ENCODE measurements around the gene PCDHB14.
"Not testable (repeated sequence)": the region's sequence is repeated elsewhere in the genome, so short reads cannot be mapped to it uniquely, and the experiment has no call there.

Gene PCDHB14

DNA sequence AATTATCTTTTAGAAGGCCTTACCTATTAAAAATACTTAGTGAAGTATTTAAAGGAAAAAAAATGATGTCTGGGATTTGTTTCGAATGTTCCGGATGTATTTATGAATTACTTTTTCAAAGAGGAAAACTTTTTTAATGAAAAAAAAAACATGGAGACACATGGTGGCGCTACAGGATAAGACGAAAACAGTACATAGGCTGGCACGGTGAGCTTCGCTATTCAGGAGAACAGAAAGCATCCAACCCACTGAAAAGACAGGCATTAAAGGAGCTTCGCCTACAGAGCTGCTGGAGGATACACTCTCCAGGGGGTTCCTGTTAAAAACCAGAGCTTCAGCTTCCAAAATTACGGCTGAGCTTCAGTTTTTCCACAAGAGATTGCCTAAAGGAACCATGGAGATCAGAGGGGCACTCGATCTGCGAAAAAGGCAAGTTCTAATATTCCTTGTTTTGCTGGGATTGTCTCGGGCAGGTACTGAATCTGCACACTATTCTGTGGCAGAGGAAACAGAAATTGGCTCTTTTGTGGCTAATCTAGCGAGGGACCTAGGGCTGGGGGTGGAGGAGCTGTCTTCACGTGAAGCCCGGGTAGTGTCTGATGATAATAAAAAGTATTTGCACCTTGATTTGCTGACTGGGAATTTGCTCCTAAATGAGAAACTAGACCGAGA, at the start of gene PCDHB14:
PCDHB14 (plus strand) TSS at position 232 of the 672 bp plus-strand sequence; CDS start at position 395, 163 bp downstream.
- peak; percentile 16 for DNase-seq

GRCh38 chr5:141174291-141175104, 48.6 kb upstream of the PCDHB14 start:
- not testable (repeated sequence) for DNase-seq

DNA sequence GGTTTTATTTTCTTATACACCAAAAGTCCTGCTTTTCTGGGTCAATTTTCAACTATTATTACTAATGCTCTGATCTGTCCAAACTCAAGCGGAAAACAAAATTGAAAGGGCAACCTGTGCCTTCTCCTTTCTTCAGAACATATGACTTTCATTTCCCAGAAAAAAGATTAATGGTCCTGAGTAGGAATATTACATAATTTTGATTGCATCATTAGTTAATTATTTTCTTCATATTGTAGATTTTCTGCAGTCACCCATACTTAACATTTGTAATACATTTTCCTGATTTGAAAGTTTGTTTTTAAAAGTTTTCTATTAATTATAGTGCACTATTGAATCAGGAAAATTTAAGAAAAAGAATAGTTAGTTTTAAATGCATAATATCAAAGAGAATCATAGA, 47.2 kb upstream of the PCDHB14 start:
- DNase-seq, result no peak

GRCh38 chr5:141177577-141178191, 45.5 kb upstream of the PCDHB14 start, which contains the start of gene PCDHB8:
TSS of gene PCDHB8 (plus strand) at chr5:141177790. CDS start at chr5:141178035, 245 bp downstream.
- not testable (repeated sequence) for DNase-seq

DNA sequence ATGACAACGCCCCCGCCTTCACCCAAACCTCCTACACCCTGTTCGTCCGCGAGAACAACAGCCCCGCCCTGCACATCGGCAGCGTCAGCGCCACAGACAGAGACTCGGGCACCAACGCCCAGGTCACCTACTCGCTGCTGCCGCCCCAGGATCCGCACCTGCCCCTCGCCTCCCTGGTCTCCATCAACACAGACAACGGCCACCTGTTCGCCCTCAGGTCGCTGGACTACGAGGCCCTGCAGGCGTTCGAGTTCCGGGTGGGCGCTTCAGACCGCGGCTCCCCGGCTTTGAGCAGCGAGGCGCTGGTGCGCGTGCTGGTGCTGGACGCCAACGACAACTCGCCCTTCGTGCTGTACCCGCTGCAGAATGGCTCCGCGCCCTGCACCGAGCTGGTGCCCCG, 43.8 kb upstream of the PCDHB14 start:
- DNase-seq, result not testable (repeated sequence)

- not testable (repeated sequence) for DNase-seq
These were observed 43.3 kb upstream of the PCDHB14 start for GRCh38 chr5:141179876-141180275.

GRCh38 chr5:141180313-141180712, 42.8 kb upstream of the PCDHB14 start:
- no peak for DNase-seq

DNA sequence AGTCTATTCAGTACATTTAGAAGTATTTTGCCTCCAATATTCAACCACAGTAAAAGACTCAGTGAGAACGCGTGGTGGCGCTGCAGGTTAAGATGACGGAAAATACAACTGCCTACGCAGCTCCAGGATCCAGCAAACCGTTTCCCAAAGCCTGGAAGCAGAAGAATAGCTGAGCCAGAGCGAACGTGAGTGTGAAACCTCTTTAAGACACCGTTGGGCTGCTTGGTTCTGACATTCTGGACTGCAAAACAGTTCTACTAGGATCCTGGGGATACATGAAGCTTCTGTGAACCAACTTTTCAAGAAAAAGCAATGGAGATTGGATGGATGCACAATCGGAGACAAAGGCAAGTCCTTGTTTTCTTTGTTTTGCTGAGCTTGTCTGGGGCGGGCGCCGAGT, 40.9 kb upstream of the PCDHB14 start, which contains the start of gene PCDHB16:
PCDHB16 (plus strand) TSS at position 140 of the 400 bp plus-strand sequence; CDS start at position 313, 173 bp downstream.
- DNase-seq, result peak; percentile 61

GRCh38 chr5:141184117-141184855, 38.9 kb upstream of the PCDHB14 start:
- not testable (repeated sequence) for DNase-seq

DNA sequence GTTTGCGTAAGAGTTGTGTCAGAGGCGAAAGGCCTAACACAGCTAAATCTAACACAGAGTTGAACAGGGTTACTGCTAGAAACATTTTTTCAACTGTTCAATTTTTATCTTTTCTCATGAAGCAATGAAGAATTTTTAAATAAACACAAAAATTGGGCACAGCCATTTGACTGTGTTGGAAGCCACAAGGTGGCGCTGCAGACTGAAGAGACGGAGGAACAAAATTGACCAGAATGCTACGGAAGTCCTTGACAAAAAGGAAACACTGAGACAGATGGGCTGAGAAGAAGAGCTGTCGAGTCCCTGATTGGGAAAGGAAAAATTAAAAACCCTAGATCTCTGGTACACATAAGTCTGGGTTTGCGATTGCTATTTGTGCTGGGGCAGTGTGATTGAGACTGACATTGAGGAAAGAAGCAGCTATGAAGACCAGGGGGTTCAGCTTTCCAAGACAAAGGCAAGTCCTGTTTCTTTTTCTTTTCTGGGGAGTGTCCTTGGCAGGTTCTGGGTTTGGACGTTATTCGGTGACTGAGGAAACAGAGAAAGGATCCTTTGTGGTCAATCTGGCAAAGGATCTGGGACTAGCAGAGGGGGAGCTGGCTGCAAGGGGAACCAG, 36.1 kb upstream of the PCDHB14 start, which contains the start of gene PCDHB9:
PCDHB9 (plus strand) TSS at position 265 of the 616 bp plus-strand sequence; CDS start at position 423, 158 bp downstream.
- DNase-seq, result no peak

GRCh38 chr5:141188682-141189081, 34.5 kb upstream of the PCDHB14 start:
- not testable (repeated sequence) for DNase-seq

- not testable (repeated sequence) for DNase-seq
These were observed 34.0 kb upstream of the PCDHB14 start for GRCh38 chr5:141189131-141189530.

GRCh38 chr5:141192110-141192725, 30.9 kb upstream of the PCDHB14 start, which contains the start of gene PCDHB10:
TSS of gene PCDHB10 (plus strand) at chr5:141192353. CDS start at chr5:141192553, 200 bp downstream.
- DNase-seq, result peak; percentile 13

DNA sequence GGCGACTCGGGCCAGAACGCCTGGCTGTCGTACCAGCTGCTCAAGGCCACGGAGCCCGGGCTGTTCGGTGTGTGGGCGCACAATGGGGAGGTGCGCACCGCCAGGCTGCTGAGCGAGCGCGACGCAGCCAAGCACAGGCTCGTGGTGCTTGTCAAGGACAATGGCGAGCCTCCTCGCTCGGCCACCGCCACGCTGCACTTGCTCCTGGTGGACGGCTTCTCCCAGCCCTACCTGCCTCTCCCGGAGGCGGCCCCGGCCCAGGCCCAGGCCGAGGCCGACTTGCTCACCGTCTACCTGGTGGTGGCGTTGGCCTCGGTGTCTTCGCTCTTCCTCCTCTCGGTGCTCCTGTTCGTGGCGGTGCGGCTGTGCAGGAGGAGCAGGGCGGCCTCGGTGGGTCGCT, 28.8 kb upstream of the PCDHB14 start:
- DNase-seq, result not testable (repeated sequence)

DNA sequence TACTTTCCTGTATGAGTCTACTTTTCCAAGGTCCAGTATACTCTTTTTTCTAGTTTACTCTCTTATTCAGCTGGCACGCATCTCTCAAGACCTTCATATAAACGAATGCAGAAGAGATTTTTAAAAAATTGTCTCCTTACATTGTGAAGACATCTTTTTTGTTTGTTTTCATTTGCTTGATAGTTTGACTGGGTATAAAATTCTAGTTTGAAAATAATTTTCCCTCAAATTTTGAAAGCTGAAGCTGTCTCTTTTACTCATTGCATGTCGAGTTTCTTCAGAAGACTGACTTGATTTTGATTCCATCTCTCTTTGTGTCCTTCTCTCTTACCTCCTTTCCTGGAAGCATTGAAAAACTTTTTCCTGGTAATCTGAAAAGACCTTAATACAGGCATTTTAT, 26.8 kb upstream of the PCDHB14 start:
- DNase-seq, result no peak

- DNase-seq, result no peak
These were observed 23.5 kb upstream of the PCDHB14 start, which contains the start of gene PCDHB11 for GRCh38 chr5:141199359-141200235. TSS of gene PCDHB11 (plus strand) at chr5:141199627. CDS start at chr5:141199775, 148 bp downstream.

DNA sequence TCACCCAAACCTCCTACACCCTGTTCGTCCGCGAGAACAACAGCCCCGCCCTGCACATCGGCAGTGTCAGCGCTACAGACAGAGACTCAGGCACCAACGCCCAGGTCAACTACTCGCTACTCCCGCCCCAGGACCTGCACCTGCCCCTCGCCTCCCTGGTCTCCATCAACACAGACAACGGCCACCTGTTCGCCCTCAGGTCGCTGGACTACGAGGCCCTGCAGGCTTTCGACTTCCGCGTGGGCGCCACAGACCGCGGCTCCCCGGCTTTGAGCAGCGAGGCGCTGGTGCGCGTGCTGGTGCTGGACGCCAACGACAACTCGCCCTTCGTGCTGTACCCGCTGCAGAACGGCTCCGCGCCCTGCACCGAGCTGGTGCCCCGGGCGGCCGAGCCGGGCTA, 22.0 kb upstream of the PCDHB14 start:
- DNase-seq, result not testable (repeated sequence)

DNA sequence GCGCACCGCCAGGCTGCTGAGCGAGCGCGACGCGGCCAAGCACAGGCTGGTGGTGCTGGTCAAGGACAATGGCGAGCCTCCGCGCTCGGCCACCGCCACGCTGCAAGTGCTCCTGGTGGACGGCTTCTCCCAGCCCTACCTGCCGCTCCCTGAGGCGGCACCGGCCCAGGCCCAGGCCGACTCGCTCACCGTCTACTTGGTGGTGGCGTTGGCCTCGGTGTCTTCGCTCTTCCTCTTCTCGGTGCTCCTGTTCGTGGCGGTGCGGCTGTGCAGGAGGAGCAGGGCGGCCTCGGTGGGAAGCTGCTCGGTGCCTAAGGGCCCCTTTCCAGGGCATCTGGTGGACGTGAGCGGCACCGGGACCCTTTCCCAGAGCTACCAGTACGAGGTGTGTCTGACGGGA, 21.5 kb upstream of the PCDHB14 start:
- DNase-seq, result not testable (repeated sequence)

GRCh38 chr5:141208478-141208877, 14.7 kb upstream of the PCDHB14 start, which contains the start of gene PCDHB12:
TSS of gene PCDHB12 (plus strand) at chr5:141208719. CDS start at chr5:141208908, 189 bp downstream.
- DNase-seq, result no peak

GRCh38 chr5:141210281-141210680, 12.9 kb upstream of the PCDHB14 start:
- DNase-seq, result not testable (repeated sequence)
